Caco-2 (cell line): ENCODE results near the gene ASB3. TPM values are rescaled to one million over a fixed set of nuclear protein-coding genes. Genes with fewer than 3 reads are reported as not detected.

Experiments
- BruUV-seq: library from RNA; stranded (reverse); fragments of 400-500 nt; replicated peaks from 2 replicates; lab custom pipeline; 2021; lab: Mats Ljungman, UMichigan
- CTCF ChIA-PET: fragments of 300-600 bp; sonication (Branson Sonifier 250); formaldehyde crosslinking; loops from one replicate; lab custom pipeline; 2022; ENCODE audit warnings: antibody characterized with exemption; lab: Charles Lee
- POLR2A ChIA-PET: fragments of 300-600 bp; sonication (Branson Sonifier 250); formaldehyde crosslinking; loops from one replicate; lab custom pipeline; 2022; ENCODE audit warnings: antibody characterized with exemption; lab: Charles Lee
- DNase-seq, 2 experiments: peaks; one replicate each; pipeline versions ENCODE4 v3.0.0 to v3.0.0-alpha.2; 2020 to 2022
- H3K27me3 ChIP-seq: replicated peaks from 2 replicates; pipeline ENCODE4 v1.6.0; 2011; ENCODE audit warnings: low read length; ENCODE audit not compliant: control insufficient read depth, insufficient read depth
- H3K36me3 ChIP-seq: 2 replicates; pipeline ENCODE4 v1.5.1; 2011; ENCODE audit warnings: low read length; ENCODE audit not compliant: control insufficient read depth, insufficient read depth
- H3K4me1 ChIP-seq: fragments of 250-450 bp; sonication (Bioruptor Pico); 2 replicates; pipeline ENCODE4 v1.5.1; 2020; ENCODE audit warnings: mild to moderate bottlenecking
- H3K4me3 ChIP-seq: 2 replicates; pipeline ENCODE4 v1.5.1; 2011; ENCODE audit warnings: low read depth, mild to moderate bottlenecking, control low read depth, low read length
- H3K9me3 ChIP-seq: fragments of 250-450 bp; sonication (Bioruptor Pico); 2 replicates; pipeline ENCODE4 v1.5.1; 2020; ENCODE audit warnings: mild to moderate bottlenecking, moderate library complexity
- H3K27ac Mint-ChIP-seq: one replicate; pipeline ENCODE4 v1.8.0; 2022; ENCODE audit warnings: mixed read lengths; ENCODE audit not compliant: unreplicated experiment
- H3K27me3 Mint-ChIP-seq: one replicate; pipeline ENCODE4 v1.8.0; 2022; ENCODE audit warnings: mixed read lengths; ENCODE audit not compliant: insufficient read depth, unreplicated experiment
- H3K36me3 Mint-ChIP-seq: one replicate; pipeline ENCODE4 v1.8.0; 2022; ENCODE audit warnings: mild to moderate bottlenecking, mixed read lengths; ENCODE audit not compliant: insufficient read depth, unreplicated experiment
- H3K4me1 Mint-ChIP-seq: one replicate; pipeline ENCODE4 v1.8.0; 2022; ENCODE audit warnings: low read depth, mixed read lengths; ENCODE audit not compliant: unreplicated experiment
- H3K4me3 Mint-ChIP-seq: one replicate; pipeline ENCODE4 v1.8.0; 2022; ENCODE audit warnings: mild to moderate bottlenecking, moderate library complexity, mixed read lengths; ENCODE audit not compliant: unreplicated experiment
- H3K9me3 Mint-ChIP-seq: one replicate; pipeline ENCODE4 v1.8.0; 2022; ENCODE audit warnings: mixed read lengths; ENCODE audit not compliant: unreplicated experiment
- intact Hi-C: fragments of 100-400 bp; cut with micrococcal nuclease; formaldehyde crosslinking; loops from one replicate; pipeline ENCODE4 v1.10.0; 2022; ENCODE audit not compliant: unreplicated experiment
- total RNA-seq: library from RNA; stranded (reverse); gene quantifications from 2 replicates; pipeline ENCODE4 v1.2.3, GENCODE V29; 2022
- TF ChIP-seq, protein P1 (sequence below), 2 experiments: fragments of 200-600 bp in 1 of 2; IDR thresholded peaks; 1 replicate in 1 of 2; 2 replicates in 1 of 2; pipeline versions ENCODE4 v1.5.1 to v1.8.0; 2011 to 2022; ENCODE audit warnings: antibody characterized with exemption in 1 of 2, control low read depth in 1 of 2, inconsistent platforms in 1 of 2, low read depth in 1 of 2, low read length in 1 of 2, mild to moderate bottlenecking in 1 of 2, moderate library complexity in 1 of 2; ENCODE audit not compliant: insufficient read depth in 1 of 2, severe bottlenecking in 1 of 2, unreplicated experiment in 1 of 2

The ASB3 gene
- total RNA-seq, 1 experiment from 2014 or later, result 12.9 TPM

- Mint-ChIP-seq H3K4me3 (no peak overlapping the region), H3K9me3 (peaks cover 8% of the 10 kb centered on the region), H3K27ac (no peak overlapping the region), H3K4me1 (no peaks in the 10 kb centered on the region), H3K36me3 (no peaks in the 10 kb centered on the region), H3K27me3 (no peaks in the 10 kb centered on the region)
- ChIA-PET CTCF (no interaction called here), POLR2A (interaction anchor here (1.0 kb wide), 1 partner anchor 12 kb away, joined by 3 read pairs; no protein-coding TSS in a partner anchor)
- no peaks in the 10 kb centered on the region for H3K36me3 ChIP-seq
- no TSS peak for BruUV-seq
- intact Hi-C loops, result no loop called here
- H3K4me1 ChIP-seq, result no peaks in the 10 kb centered on the region
- no peaks in the 10 kb centered on the region for H3K27me3 ChIP-seq
- TF ChIP-seq, protein P1, sequence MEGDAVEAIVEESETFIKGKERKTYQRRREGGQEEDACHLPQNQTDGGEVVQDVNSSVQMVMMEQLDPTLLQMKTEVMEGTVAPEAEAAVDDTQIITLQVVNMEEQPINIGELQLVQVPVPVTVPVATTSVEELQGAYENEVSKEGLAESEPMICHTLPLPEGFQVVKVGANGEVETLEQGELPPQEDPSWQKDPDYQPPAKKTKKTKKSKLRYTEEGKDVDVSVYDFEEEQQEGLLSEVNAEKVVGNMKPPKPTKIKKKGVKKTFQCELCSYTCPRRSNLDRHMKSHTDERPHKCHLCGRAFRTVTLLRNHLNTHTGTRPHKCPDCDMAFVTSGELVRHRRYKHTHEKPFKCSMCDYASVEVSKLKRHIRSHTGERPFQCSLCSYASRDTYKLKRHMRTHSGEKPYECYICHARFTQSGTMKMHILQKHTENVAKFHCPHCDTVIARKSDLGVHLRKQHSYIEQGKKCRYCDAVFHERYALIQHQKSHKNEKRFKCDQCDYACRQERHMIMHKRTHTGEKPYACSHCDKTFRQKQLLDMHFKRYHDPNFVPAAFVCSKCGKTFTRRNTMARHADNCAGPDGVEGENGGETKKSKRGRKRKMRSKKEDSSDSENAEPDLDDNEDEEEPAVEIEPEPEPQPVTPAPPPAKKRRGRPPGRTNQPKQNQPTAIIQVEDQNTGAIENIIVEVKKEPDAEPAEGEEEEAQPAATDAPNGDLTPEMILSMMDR (IDR thresholded peaks at IDR 0.05; ENCODE audit: insufficient read depth in 1 of 2, low read depth in 1 of 2, low read length in 1 of 2, severe bottlenecking in 1 of 2, unreplicated experiment in 1 of 2), result no peak
- DNase-seq, result no peak
- H3K4me3 ChIP-seq, result no peak overlapping the region
- H3K9me3 ChIP-seq, result no peaks in the 10 kb centered on the region
Measured at GRCh38 chr2:53655256-53655655, 131.5 kb downstream of the ASB3 start.

GRCh38 chr2:53654396-53654795, 132.4 kb downstream of the ASB3 start:
- CTCF ChIA-PET, result no interaction called here
- BruUV-seq, result no TSS peak

DNA sequence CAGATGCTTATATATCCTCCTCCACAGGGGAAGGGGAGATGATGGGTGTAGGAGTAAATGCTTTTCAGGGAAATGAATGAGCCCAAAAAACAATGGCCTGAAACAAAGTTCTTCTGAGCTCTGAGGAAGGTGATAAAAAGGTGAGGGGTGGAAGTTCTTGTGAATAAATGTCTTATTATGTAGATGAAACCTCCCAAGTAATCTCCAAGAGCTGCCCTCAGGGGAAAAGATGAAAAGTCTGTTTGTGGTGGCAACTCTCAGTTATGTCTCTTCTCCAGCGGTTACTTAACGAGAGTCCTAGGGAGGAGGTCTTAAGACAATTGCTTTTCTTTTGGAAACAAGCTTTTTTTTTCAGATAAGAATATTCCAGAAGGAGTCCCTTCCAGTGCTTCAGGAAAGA, 134.6 kb downstream of the ASB3 start:
- CTCF ChIA-PET, result no interaction called here
- peaks cover 8% of the 10 kb centered on the region for H3K9me3 Mint-ChIP-seq

More at GRCh38 chr2:53654396-53654795, 132.4 kb downstream of the ASB3 start:
- intact Hi-C loops, result no loop called here
- Mint-ChIP-seq H3K27me3 (peaks cover 3% of the 10 kb centered on the region), H3K9me3 (peaks cover 8% of the 10 kb centered on the region), H3K4me1 (no peaks in the 10 kb centered on the region), H3K27ac (no peak overlapping the region), H3K4me3 (no peak overlapping the region), H3K36me3 (no peaks in the 10 kb centered on the region)
- POLR2A ChIA-PET, result no interaction called here
- H3K4me3 ChIP-seq, result no peak overlapping the region
- H3K36me3 ChIP-seq, result no peaks in the 10 kb centered on the region
- H3K27me3 ChIP-seq, result no peaks in the 10 kb centered on the region
- TF ChIP-seq, protein P1 (IDR thresholded peaks at IDR 0.05; ENCODE audit: insufficient read depth in 1 of 2, low read depth in 1 of 2, low read length in 1 of 2, severe bottlenecking in 1 of 2, unreplicated experiment in 1 of 2), result no peak
- no peaks in the 10 kb centered on the region for H3K9me3 ChIP-seq
- no peak for DNase-seq
- H3K4me1 ChIP-seq, result no peaks in the 10 kb centered on the region

More for the DNA sequence above, 134.6 kb downstream of the ASB3 start:
- Histone ChIP-seq H3K36me3 (no peaks in the 10 kb centered on the region), H3K4me3 (no peak overlapping the region), H3K4me1 (no peaks in the 10 kb centered on the region), H3K9me3 (no peaks in the 10 kb centered on the region), H3K27me3 (no peaks in the 10 kb centered on the region)
- no peak overlapping the region for H3K4me3 Mint-ChIP-seq
- H3K27ac Mint-ChIP-seq, result no peak overlapping the region
- no peaks in the 10 kb centered on the region for H3K36me3 Mint-ChIP-seq
- no TSS peak for BruUV-seq
- TF ChIP-seq, protein P1 (IDR thresholded peaks at IDR 0.05; ENCODE audit: insufficient read depth in 1 of 2, low read depth in 1 of 2, low read length in 1 of 2, severe bottlenecking in 1 of 2, unreplicated experiment in 1 of 2), result no peak
- intact Hi-C loops, result no loop called here
- DNase-seq, result no peak
- POLR2A ChIA-PET, result no interaction called here
- no peaks in the 10 kb centered on the region for H3K4me1 Mint-ChIP-seq
- H3K27me3 Mint-ChIP-seq, result peaks cover 3% of the 10 kb centered on the region
